BLaER1 treated with 17β-estradiol and CSF1 and Interleukin-3, amounts not matched to agents 10 nM and 100 nM (cell line): ENCODE data around the gene ZMYND19.
A peak's percentile ranks its signal among the peaks of the same experiment; 100 is the strongest.

Source experiments
- H3K27ac ChIP-seq, 11 experiments: shearing (Covaris generic); formaldehyde crosslinking; 2 replicates each; pipeline ENCODE4 v1.8.1; 2022
- H3K27me3 ChIP-seq, 11 experiments: shearing (Covaris generic); formaldehyde crosslinking; 2 replicates each; pipeline ENCODE4 v1.8.1; 2022
- H3K36me3 ChIP-seq, 11 experiments: shearing (Covaris generic); formaldehyde crosslinking; 2 replicates each; pipeline ENCODE4 v1.8.1; 2022
- H3K4me1 ChIP-seq, 10 experiments: shearing (Covaris generic); formaldehyde crosslinking; 2 replicates each; pipeline ENCODE4 v1.8.1; 2022
- H3K4me2 ChIP-seq, 11 experiments: shearing (Covaris generic); formaldehyde crosslinking; 2 replicates each; pipeline ENCODE4 v1.8.1; 2022
- H3K4me3 ChIP-seq, 10 experiments: shearing (Covaris generic); formaldehyde crosslinking; 2 replicates each; pipeline ENCODE4 v1.8.1; 2022
- H3K9ac ChIP-seq, 11 experiments: shearing (Covaris generic); formaldehyde crosslinking; 2 replicates each; pipeline ENCODE4 v1.8.1; 2022
- H3K9me3 ChIP-seq, 11 experiments: shearing (Covaris generic); formaldehyde crosslinking; replicated peaks in 1 of 11; 2 replicates each; pipeline ENCODE4 v1.8.1; 2022
- H4K20me1 ChIP-seq, 11 experiments: shearing (Covaris generic); formaldehyde crosslinking; 2 replicates each; pipeline ENCODE4 v1.8.1; 2022
- Cebpa-rat ChIP-seq, 11 experiments: shearing (Covaris generic); IDR thresholded peaks; 2 replicates each; pipeline ENCODE4 v1.8.1; 2022

Gene ZMYND19

DNA sequence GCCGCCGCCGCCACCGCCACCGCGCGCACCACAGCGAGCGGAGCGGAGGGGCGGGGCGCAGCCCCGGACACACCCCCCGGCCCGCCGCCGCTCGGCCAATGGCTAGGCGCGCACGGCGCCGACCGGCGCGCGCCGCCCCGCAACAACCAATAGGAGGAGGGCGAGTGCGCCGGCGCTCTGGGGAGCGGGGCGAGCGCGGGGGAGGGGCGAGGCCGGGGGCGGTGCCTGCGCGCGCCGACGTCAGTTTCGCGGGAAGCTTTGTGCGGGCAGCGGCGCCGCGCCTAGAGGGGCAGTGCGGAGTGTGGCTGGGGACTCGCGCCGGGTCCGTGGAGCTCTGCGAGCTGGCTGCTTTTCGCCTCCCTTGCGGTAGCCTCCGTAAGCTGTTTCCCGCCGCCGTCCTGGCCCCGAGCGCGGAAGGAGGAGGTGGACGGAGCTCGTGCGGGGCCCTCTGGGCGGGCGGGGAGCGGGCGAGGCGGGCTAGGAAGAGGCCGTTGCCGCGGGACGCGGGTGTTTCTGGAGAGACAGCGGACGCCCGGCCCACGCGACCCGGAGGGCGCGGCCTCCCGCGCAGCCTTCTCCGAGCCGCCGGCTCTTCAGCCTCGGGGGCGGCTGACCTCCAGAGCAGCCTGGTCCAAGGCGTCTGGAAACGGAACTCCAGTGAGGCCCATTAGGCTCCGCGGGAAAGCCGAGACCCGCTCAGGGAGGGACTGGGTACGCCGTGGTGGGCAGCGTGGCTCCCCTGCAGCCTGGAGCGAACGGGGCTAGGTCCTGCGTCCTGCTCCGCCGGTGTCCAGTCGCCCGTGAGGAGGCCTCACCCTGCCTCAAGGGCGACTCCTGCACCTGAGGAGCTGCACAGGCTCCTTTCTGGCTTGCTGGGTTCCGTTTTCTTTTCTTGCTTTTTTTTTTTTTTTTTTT, at the start of gene ZMYND19:
Gene ZMYND19 (minus strand): TSS at position 44 of the 915 bp plus-strand sequence. CDS start 249 bp downstream, outside the sequence.
- peaks cover 22 to 40% (median 32%) of the 10 kb centered on the region in 10 experiments for H3K4me1 ChIP-seq
- peak within 1 kb of the TSS; percentile 95 to 99 (median 98) for H3K4me2 ChIP-seq
- peak within 1 kb of the TSS; percentile 78 to 97 (median 88) for H3K9ac ChIP-seq
- peak within 1 kb of the TSS; percentile 34 to 85 (median 82); a peak in 21 of 22 replicates for H3K27ac ChIP-seq
- peaks cover 0 to 48% (median 40%) of the 10 kb centered on the region in 11 experiments; a peak in 19 of 22 replicates for H4K20me1 ChIP-seq
- TF ChIP-seq Cebpa-rat (IDR thresholded peaks at IDR 0.05) = no peak
- H3K36me3 ChIP-seq = peaks cover 27 to 36% (median 33%) of the 10 kb centered on the region in 11 experiments
- no peaks in the 10 kb centered on the region for H3K9me3 ChIP-seq
- H3K27me3 ChIP-seq = no peaks in the 10 kb centered on the region
- peak within 1 kb of the TSS; percentile 71 to 95 (median 88) for H3K4me3 ChIP-seq

DNA sequence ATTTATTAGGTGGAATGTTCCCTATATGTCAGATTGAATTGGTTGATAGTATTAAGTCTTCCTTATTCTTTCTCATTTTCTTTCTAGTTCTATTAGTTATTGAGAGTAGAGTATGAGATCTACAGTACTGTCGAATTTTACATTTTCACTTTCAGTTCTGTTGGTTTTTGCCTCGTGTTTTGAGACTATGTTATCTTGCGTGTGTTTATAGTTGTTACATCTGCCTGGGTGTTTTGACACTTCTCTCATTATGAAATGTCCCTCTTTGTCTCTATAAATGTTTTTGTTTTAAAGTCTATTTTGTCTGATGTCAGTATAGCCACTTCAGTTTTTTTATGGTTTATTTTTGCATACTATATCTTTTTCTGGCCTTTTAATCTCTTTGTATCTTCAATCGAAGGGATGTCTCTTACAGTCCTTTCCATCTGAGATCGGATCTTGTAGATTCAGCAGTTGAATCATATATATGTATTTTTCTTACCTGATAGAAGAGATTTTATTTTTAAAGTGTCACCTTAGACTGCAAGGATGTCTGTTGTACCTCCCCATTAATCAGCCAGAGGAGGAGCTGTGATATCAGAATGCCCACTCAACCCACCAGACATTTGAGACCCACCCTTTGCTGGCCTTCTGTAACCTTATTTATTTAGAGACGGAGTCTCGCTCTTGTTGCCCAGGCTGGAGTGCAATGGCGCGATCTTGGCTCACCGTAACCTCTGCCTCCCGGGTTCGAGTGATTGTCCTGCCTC, 49.2 kb upstream of the ZMYND19 start:
- Histone ChIP-seq H3K9me3 (peaks cover 0 to 12% (median 8%) of the 10 kb centered on the region in 11 experiments; a peak in 8 of 22 replicates), H3K36me3 (peaks cover 29 to 85% (median 77%) of the 10 kb centered on the region in 11 experiments), H3K4me3 (no peak overlapping the region), H3K27me3 (no peaks in the 10 kb centered on the region), H3K27ac (peak overlapping the region in 4 of 11 experiments; percentile 1 to 29 (median 15); a peak in 2 of 22 replicates), H3K9ac (peak overlapping the region in 2 of 11 experiments; percentile 11 to 52; a peak in 4 of 22 replicates), H3K4me1 (peaks cover 9 to 34% (median 18%) of the 10 kb centered on the region in 10 experiments; a peak in 19 of 20 replicates), H4K20me1 (peaks cover 81 to 100% (median 99%) of the 10 kb centered on the region in 11 experiments), H3K4me2 (peak overlapping the region; percentile 0 to 59 (median 37); a peak in 16 of 22 replicates)
- TF ChIP-seq Cebpa-rat (IDR thresholded peaks at IDR 0.05) = no peak

- TF ChIP-seq Cebpa-rat (IDR thresholded peaks at IDR 0.05) = no peak
These were observed 48.4 kb upstream of the ZMYND19 start for GRCh38 chr9:137638680-137639079.

GRCh38 chr9:137634016-137634415, 43.7 kb upstream of the ZMYND19 start:
- H3K4me3 ChIP-seq = no peak overlapping the region
- no peak overlapping the region for H3K27ac ChIP-seq
- H3K9me3 ChIP-seq = peaks cover 0 to 12% (median 8%) of the 10 kb centered on the region in 11 experiments; a peak in 8 of 22 replicates
- H3K27me3 ChIP-seq = no peaks in the 10 kb centered on the region
- TF ChIP-seq Cebpa-rat (IDR thresholded peaks at IDR 0.05) = no peak
- H4K20me1 ChIP-seq = peaks cover 86 to 100% (median 99%) of the 10 kb centered on the region in 11 experiments; a peak in 21 of 22 replicates
- H3K4me1 ChIP-seq = peaks cover 42 to 55% (median 52%) of the 10 kb centered on the region in 10 experiments
- peaks cover 0 to 61% (median 38%) of the 10 kb centered on the region in 11 experiments; a peak in 18 of 22 replicates for H3K36me3 ChIP-seq
- H3K4me2 ChIP-seq = no peak overlapping the region
- H3K9ac ChIP-seq = no peak overlapping the region

More at GRCh38 chr9:137638680-137639079, 48.4 kb upstream of the ZMYND19 start:
- Histone ChIP-seq H3K4me1 (peaks cover 8 to 27% (median 15%) of the 10 kb centered on the region in 10 experiments; a peak in 18 of 20 replicates), H3K9ac (peak overlapping the region in 1 of 11 experiments; percentile 52; a peak in 2 of 22 replicates), H3K4me2 (peak overlapping the region in 10 of 11 experiments; percentile 18 to 64 (median 46); a peak in 18 of 22 replicates), H3K9me3 (peaks cover 0 to 12% (median 8%) of the 10 kb centered on the region in 11 experiments; a peak in 8 of 22 replicates), H3K27me3 (no peaks in the 10 kb centered on the region), H3K4me3 (no peak overlapping the region), H4K20me1 (peaks cover 81 to 100% (median 99%) of the 10 kb centered on the region in 11 experiments), H3K27ac (0 out of 22 replicates have a peak overlapping the region, but pooled peaks of 1 of the 11 experiments have one; percentile 18), H3K36me3 (peaks cover 24 to 78% (median 72%) of the 10 kb centered on the region in 11 experiments)

DNA sequence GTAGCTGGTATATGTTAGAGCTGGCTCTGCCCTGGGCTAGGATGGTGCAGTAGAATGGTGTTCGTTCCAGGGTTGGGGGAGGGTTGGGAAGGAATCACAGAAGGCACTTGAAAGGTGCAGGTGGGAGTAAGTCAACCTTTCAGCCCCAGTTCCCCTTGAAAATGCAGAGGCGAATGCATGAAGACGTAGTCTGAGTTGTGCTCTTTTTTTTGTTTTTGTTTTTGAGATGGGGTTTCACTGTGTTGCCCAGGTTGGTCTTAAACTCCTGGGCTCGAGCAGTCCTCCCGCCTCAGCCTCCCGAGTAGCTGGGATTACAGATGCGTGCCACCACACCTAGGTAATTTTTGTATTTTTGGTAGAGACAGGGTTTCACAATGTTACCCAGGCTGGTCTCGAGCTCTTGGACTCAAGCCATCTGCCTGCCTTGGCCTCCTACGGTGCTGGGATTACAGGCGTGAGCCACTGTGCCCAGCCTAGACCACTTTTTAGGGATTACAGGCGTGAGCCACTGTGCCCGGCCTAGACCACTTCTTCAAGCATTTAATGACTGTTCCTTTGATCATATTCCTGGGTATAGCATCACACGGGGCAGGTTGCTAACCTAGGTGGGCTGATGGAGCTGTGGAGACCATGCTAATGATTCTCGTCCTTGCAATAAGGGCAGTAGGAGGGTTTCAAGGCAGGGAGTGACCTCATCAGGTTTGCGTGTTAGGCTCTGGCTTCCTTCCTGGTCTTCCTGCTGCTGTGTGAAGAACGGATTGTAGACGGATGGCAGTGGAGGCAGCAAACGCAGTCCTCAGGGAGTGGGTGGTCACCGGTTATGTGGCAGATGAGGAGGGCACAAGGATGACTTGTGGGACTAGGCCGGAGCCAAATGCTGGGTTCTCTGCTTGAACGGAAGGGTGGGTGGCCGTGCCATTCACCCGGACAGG, 42.2 kb upstream of the ZMYND19 start:
- TF ChIP-seq Cebpa-rat (IDR thresholded peaks at IDR 0.05) = no peak
- Histone ChIP-seq H3K27ac (peak overlapping the region in 8 of 11 experiments; percentile 12 to 44 (median 25); a peak in 8 of 22 replicates), H3K36me3 (peaks cover 0 to 53% (median 29%) of the 10 kb centered on the region in 11 experiments; a peak in 18 of 22 replicates), H4K20me1 (peaks cover 76 to 100% (median 99%) of the 10 kb centered on the region in 11 experiments; a peak in 21 of 22 replicates), H3K4me2 (peak overlapping the region; percentile 56 to 88 (median 71)), H3K4me1 (peaks cover 50 to 59% (median 57%) of the 10 kb centered on the region in 10 experiments), H3K27me3 (no peaks in the 10 kb centered on the region), H3K9ac (peak overlapping the region in 8 of 11 experiments; percentile 5 to 58 (median 36); a peak in 13 of 22 replicates), H3K9me3 (peaks cover 0 to 11% (median 4%) of the 10 kb centered on the region in 11 experiments; a peak in 7 of 22 replicates), H3K4me3 (no peak overlapping the region)

- H3K4me3 ChIP-seq = no peak overlapping the region
- peak overlapping the region in 1 of 11 experiments; percentile 39; a peak in 1 of 22 replicates for H3K9ac ChIP-seq
- H3K27me3 ChIP-seq = no peaks in the 10 kb centered on the region
- H3K27ac ChIP-seq = 0 out of 22 replicates have a peak overlapping the region, but pooled peaks of 1 of the 11 experiments have one; percentile 44
- peaks cover 0 to 53% (median 23%) of the 10 kb centered on the region in 11 experiments; a peak in 18 of 22 replicates for H3K36me3 ChIP-seq
- peaks cover 75 to 100% (median 99%) of the 10 kb centered on the region in 11 experiments; a peak in 21 of 22 replicates for H4K20me1 ChIP-seq
- H3K9me3 ChIP-seq = peaks cover 0 to 8% (median 0%) of the 10 kb centered on the region in 11 experiments; a peak in 5 of 22 replicates
- peaks cover 58 to 68% (median 66%) of the 10 kb centered on the region in 10 experiments for H3K4me1 ChIP-seq
- TF ChIP-seq Cebpa-rat (IDR thresholded peaks at IDR 0.05) = no peak
- H3K4me2 ChIP-seq = peak overlapping the region; percentile 56 to 88 (median 72)
These were observed 41.3 kb upstream of the ZMYND19 start for GRCh38 chr9:137631345-137632229.
